Activated CD8-positive, alpha-beta memory T cell treated with anti-CD3 and anti-CD28 coated beads, Interleukin-2, amount 50 U/mL, for 4 hours (primary cell): Measurements from ENCODE around the gene WNK4.
A peak's percentile ranks its signal among the peaks of the same experiment; 100 is the strongest.

Experiments used
- DNase-seq: peaks from one replicate; pipeline ENCODE4 v3.0.0-alpha.2; 2020

WNK4 gene

GRCh38 chr17:42797067-42798007, 16.9 kb downstream of the WNK4 start:
- DNase-seq = no peak

- no peak for DNase-seq
Observed at GRCh38 chr17:42798011-42798382, 17.6 kb downstream of the WNK4 start.

- peak; percentile 78 for DNase-seq
Observed at GRCh38 chr17:42798383-42799380, 18.3 kb downstream of the WNK4 start, which contains the start of the genes CNTD1 and COA3. TSS of gene CNTD1 (plus strand) at chr17:42798861. CDS start at chr17:42799068, 207 bp downstream. TSS of gene COA3 (minus strand) at chr17:42798704. CDS start at chr17:42798681, 23 bp downstream.

GRCh38 chr17:42803074-42803883, 22.9 kb downstream of the WNK4 start:
- DNase-seq = no peak

- DNase-seq = no peak
Observed at GRCh38 chr17:42804918-42805367, 24.5 kb downstream of the WNK4 start.

- no peak for DNase-seq
Observed at GRCh38 chr17:42806249-42806648, 25.8 kb downstream of the WNK4 start.

- DNase-seq = no peak
Observed at GRCh38 chr17:42809250-42809649, 28.8 kb downstream of the WNK4 start.

GRCh38 chr17:42814633-42815399, 34.4 kb downstream of the WNK4 start:
- DNase-seq = no peak

- DNase-seq = no peak
Observed at GRCh38 chr17:42817866-42818265, 37.5 kb downstream of the WNK4 start.

GRCh38 chr17:42818379-42818778, 38.0 kb downstream of the WNK4 start:
- DNase-seq = no peak

GRCh38 chr17:42819939-42820535, 39.6 kb downstream of the WNK4 start:
- peak; percentile 63 for DNase-seq

- DNase-seq = no peak
Observed at GRCh38 chr17:42821176-42821575, 40.8 kb downstream of the WNK4 start.

- DNase-seq = no peak
Observed at GRCh38 chr17:42827472-42827871, 47.1 kb downstream of the WNK4 start.

- DNase-seq = no peak
Observed at GRCh38 chr17:42830971-42831370, 50.6 kb downstream of the WNK4 start.

GRCh38 chr17:42832213-42832933, 52.0 kb downstream of the WNK4 start:
- DNase-seq = no peak

- DNase-seq = peak; percentile 91
Observed at GRCh38 chr17:42832934-42833766, 52.7 kb downstream of the WNK4 start, which contains the start of gene PSME3. TSS of gene PSME3 (plus strand) at chr17:42833397. CDS start at chr17:42833632, 235 bp downstream.

GRCh38 chr17:42833767-42834422, 53.5 kb downstream of the WNK4 start:
- no peak for DNase-seq

- no peak for DNase-seq
Observed at GRCh38 chr17:42835732-42836131, 55.3 kb downstream of the WNK4 start.
